Lower leg skin (tissue), 3 donors: ENCODE results near the gene PIM2.

Experiments used
- POLR2A ChIP-seq, 2 donors: fragments of 450-650 bp; IDR thresholded peaks; one replicate each; pipeline ENCODE4 v1.6.1; 2016 to 2017; ENCODE audit warnings: antibody characterized with exemption in 2 of 2, mild to moderate bottlenecking in 1 of 2, moderate library complexity in 1 of 2
- TF ChIP-seq, protein P1 (sequence below), 3 donors: fragments of 450-650 bp; IDR thresholded peaks; one replicate each; pipeline ENCODE4 v1.5.1; 2016; ENCODE audit warnings: antibody characterized with exemption in 3 of 3, mild to moderate bottlenecking in 3 of 3, moderate library complexity in 2 of 3

DNA sequence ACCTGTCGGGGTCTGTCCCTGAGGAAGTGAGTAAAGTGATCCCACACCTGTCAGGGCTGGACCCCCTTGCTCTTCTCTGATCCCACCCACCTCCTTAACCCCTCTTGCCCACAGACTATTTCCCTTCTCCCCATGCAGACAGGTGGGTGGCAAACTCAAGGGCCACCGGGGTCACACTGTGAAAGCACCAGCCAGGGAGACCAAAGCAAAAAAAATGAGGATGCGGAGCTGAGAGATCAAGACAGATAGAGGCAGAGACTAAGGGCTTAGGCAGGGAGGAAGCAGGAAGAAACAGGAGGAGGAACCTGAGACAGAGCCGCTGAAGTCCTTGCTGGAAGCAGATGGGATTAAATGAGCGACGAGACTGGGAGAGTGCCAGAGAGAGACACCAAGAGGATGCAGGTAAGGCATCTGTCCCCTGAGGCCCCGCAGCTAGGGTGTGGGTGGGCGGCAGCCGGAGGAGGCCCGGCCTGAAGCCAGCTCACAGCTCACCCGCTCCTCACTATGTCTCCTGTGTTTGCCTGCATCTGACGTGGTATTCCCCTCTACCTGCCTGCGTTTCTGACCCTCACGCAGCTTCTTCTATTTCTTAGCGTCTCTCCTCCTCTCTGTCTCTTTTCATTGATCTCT is 28.4 kb downstream of the PIM2 start:
- TF ChIP-seq, protein P1, sequence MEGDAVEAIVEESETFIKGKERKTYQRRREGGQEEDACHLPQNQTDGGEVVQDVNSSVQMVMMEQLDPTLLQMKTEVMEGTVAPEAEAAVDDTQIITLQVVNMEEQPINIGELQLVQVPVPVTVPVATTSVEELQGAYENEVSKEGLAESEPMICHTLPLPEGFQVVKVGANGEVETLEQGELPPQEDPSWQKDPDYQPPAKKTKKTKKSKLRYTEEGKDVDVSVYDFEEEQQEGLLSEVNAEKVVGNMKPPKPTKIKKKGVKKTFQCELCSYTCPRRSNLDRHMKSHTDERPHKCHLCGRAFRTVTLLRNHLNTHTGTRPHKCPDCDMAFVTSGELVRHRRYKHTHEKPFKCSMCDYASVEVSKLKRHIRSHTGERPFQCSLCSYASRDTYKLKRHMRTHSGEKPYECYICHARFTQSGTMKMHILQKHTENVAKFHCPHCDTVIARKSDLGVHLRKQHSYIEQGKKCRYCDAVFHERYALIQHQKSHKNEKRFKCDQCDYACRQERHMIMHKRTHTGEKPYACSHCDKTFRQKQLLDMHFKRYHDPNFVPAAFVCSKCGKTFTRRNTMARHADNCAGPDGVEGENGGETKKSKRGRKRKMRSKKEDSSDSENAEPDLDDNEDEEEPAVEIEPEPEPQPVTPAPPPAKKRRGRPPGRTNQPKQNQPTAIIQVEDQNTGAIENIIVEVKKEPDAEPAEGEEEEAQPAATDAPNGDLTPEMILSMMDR (IDR thresholded peaks at IDR 0.05), result no peak
- TF ChIP-seq POLR2A (IDR thresholded peaks at IDR 0.05), result no peak
